IPS-18a (cell line): ENCODE data around the gene TCF15.

ENCODE experiments used
- H3K27ac ChIP-seq: one replicate; pipeline ENCODE4 v1.5.1; 2013; ENCODE audit warnings: low read length
- H3K27me3 ChIP-seq: one replicate; pipeline ENCODE4 v1.6.1; 2013; ENCODE audit warnings: mild to moderate bottlenecking, low read length; ENCODE audit not compliant: control insufficient read depth, insufficient read depth
- H3K36me3 ChIP-seq: one replicate; pipeline ENCODE4 v1.6.1; 2013; ENCODE audit warnings: low read depth, low read length; ENCODE audit not compliant: control insufficient read depth
- H3K4me1 ChIP-seq: one replicate; pipeline ENCODE4 v1.6.1; 2013; ENCODE audit warnings: low read depth, low read length; ENCODE audit not compliant: control insufficient read depth
- H3K4me3 ChIP-seq: one replicate; pipeline ENCODE4 v1.5.1; 2013; ENCODE audit warnings: low read length
- H3K9ac ChIP-seq: one replicate; pipeline ENCODE4 v1.6.1; 2013; ENCODE audit warnings: mild to moderate bottlenecking, low read length, moderate library complexity
- H3K9me3 ChIP-seq: one replicate; pipeline ENCODE4 v1.6.1; 2013; ENCODE audit warnings: low read depth, low read length; ENCODE audit not compliant: control insufficient read depth

TCF15 gene

GRCh38 chr20:605237-605636, 4.9 kb downstream of the TCF15 start:
- Histone ChIP-seq H3K36me3 (no peaks in the 10 kb centered on the region), H3K27ac (no peak overlapping the region), H3K9ac (no peak overlapping the region), H3K4me1 (peaks cover 9% of the 10 kb centered on the region), H3K9me3 (no peaks in the 10 kb centered on the region), H3K4me3 (no peak overlapping the region), H3K27me3 (peaks cover 15% of the 10 kb centered on the region)

GRCh38 chr20:603116-603640, 6.9 kb downstream of the TCF15 start:
- H3K36me3 ChIP-seq = no peaks in the 10 kb centered on the region
- no peaks in the 10 kb centered on the region for H3K4me1 ChIP-seq
- H3K9ac ChIP-seq = no peak overlapping the region
- no peak overlapping the region for H3K27ac ChIP-seq
- no peak overlapping the region for H3K4me3 ChIP-seq
- no peaks in the 10 kb centered on the region for H3K9me3 ChIP-seq
- no peaks in the 10 kb centered on the region for H3K27me3 ChIP-seq

- no peak overlapping the region for H3K9ac ChIP-seq
- H3K9me3 ChIP-seq = no peaks in the 10 kb centered on the region
- no peak overlapping the region for H3K27ac ChIP-seq
- H3K4me3 ChIP-seq = no peak overlapping the region
- no peaks in the 10 kb centered on the region for H3K36me3 ChIP-seq
- no peaks in the 10 kb centered on the region for H3K4me1 ChIP-seq
- H3K27me3 ChIP-seq = no peaks in the 10 kb centered on the region
Observed at GRCh38 chr20:602111-602970, 7.8 kb downstream of the TCF15 start.

GRCh38 chr20:600736-601135, 9.4 kb downstream of the TCF15 start:
- Histone ChIP-seq H3K9me3 (no peaks in the 10 kb centered on the region), H3K4me1 (no peaks in the 10 kb centered on the region), H3K27ac (no peak overlapping the region), H3K9ac (no peak overlapping the region), H3K4me3 (no peak overlapping the region), H3K36me3 (no peaks in the 10 kb centered on the region), H3K27me3 (no peaks in the 10 kb centered on the region)

GRCh38 chr20:600141-600540, 10.0 kb downstream of the TCF15 start:
- Histone ChIP-seq H3K36me3 (no peaks in the 10 kb centered on the region), H3K4me1 (no peaks in the 10 kb centered on the region), H3K9me3 (no peaks in the 10 kb centered on the region)

GRCh38 chr20:598133-598850, 11.8 kb downstream of the TCF15 start:
- no peaks in the 10 kb centered on the region for H3K27me3 ChIP-seq
- no peaks in the 10 kb centered on the region for H3K9me3 ChIP-seq
- H3K9ac ChIP-seq = no peak overlapping the region
- H3K4me1 ChIP-seq = no peaks in the 10 kb centered on the region
- no peak overlapping the region for H3K4me3 ChIP-seq
- no peak overlapping the region for H3K27ac ChIP-seq
- no peaks in the 10 kb centered on the region for H3K36me3 ChIP-seq

More at GRCh38 chr20:600141-600540, 10.0 kb downstream of the TCF15 start:
- Histone ChIP-seq H3K27ac (no peak overlapping the region), H3K27me3 (no peaks in the 10 kb centered on the region), H3K9ac (no peak overlapping the region), H3K4me3 (no peak overlapping the region)

- H3K9ac ChIP-seq = no peak overlapping the region
- no peaks in the 10 kb centered on the region for H3K27me3 ChIP-seq
- H3K4me1 ChIP-seq = no peaks in the 10 kb centered on the region
- no peaks in the 10 kb centered on the region for H3K36me3 ChIP-seq
- H3K4me3 ChIP-seq = no peak overlapping the region
- no peak overlapping the region for H3K27ac ChIP-seq
- no peaks in the 10 kb centered on the region for H3K9me3 ChIP-seq
Observed at GRCh38 chr20:597560-597959, 12.5 kb downstream of the TCF15 start.

- no peak overlapping the region for H3K9ac ChIP-seq
- H3K9me3 ChIP-seq = no peaks in the 10 kb centered on the region
- H3K27me3 ChIP-seq = no peaks in the 10 kb centered on the region
- no peak overlapping the region for H3K27ac ChIP-seq
- H3K4me1 ChIP-seq = no peaks in the 10 kb centered on the region
- no peaks in the 10 kb centered on the region for H3K36me3 ChIP-seq
- no peak overlapping the region for H3K4me3 ChIP-seq
Observed at GRCh38 chr20:595330-596308, 14.5 kb downstream of the TCF15 start.

- no peaks in the 10 kb centered on the region for H3K4me1 ChIP-seq
- no peak overlapping the region for H3K9ac ChIP-seq
- no peak overlapping the region for H3K27ac ChIP-seq
- H3K27me3 ChIP-seq = no peaks in the 10 kb centered on the region
- H3K9me3 ChIP-seq = no peaks in the 10 kb centered on the region
- H3K4me3 ChIP-seq = no peak overlapping the region
- H3K36me3 ChIP-seq = no peaks in the 10 kb centered on the region
Observed at GRCh38 chr20:592506-592905, 17.6 kb downstream of the TCF15 start.

- no peaks in the 10 kb centered on the region for H3K27me3 ChIP-seq
- H3K9ac ChIP-seq = no peak overlapping the region
- H3K4me3 ChIP-seq = no peak overlapping the region
- no peaks in the 10 kb centered on the region for H3K4me1 ChIP-seq
- H3K36me3 ChIP-seq = no peaks in the 10 kb centered on the region
- no peak overlapping the region for H3K27ac ChIP-seq
- H3K9me3 ChIP-seq = no peaks in the 10 kb centered on the region
Observed at GRCh38 chr20:591941-592340, 18.2 kb downstream of the TCF15 start.
